Neural cell (in vitro differentiated cells): ENCODE results near the gene TBC1D8B. TPM values are rescaled to one million over a fixed set of nuclear protein-coding genes. Genes with fewer than 3 reads are reported as not detected.

ENCODE experiments used
- H2AFZ ChIP-seq: fragments of 200-600, 300-800 bp; sonication (generic), shearing (Covaris generic); 2 replicates; pipeline ENCODE4 v1.6.0; 2014; ENCODE audit warnings: low read depth, mild to moderate bottlenecking, antibody characterized with exemption, low read length, moderate library complexity
- H3F3A ChIP-seq: fragments of 200-600 bp; shearing (Covaris generic); 2 replicates; pipeline ENCODE4 v1.6.1; 2016; ENCODE audit warnings: mild to moderate bottlenecking, moderate library complexity, mixed read lengths, antibody characterized with exemption, low read length; ENCODE audit not compliant: insufficient read depth, poor library complexity, severe bottlenecking
- H3K27ac ChIP-seq: fragments of 200-600, 300-800 bp; sonication (generic), shearing (Covaris generic); 2 replicates; pipeline ENCODE4 v1.5.1; 2014; ENCODE audit warnings: mild to moderate bottlenecking, low read length, moderate library complexity
- H3K27me3 ChIP-seq: fragments of 300-800, 200-600 bp; sonication (generic), shearing (Covaris generic); 2 replicates; pipeline ENCODE4 v1.6.0; 2014; ENCODE audit warnings: mild to moderate bottlenecking, low read depth, low read length, moderate library complexity; ENCODE audit not compliant: insufficient read depth
- H3K36me3 ChIP-seq: fragments of 300-800, 200-600 bp; sonication (generic), shearing (Covaris generic); 2 replicates; pipeline ENCODE4 v1.5.1; 2014; ENCODE audit warnings: mild to moderate bottlenecking, antibody characterized with exemption, low read length, moderate library complexity; ENCODE audit not compliant: insufficient read depth
- H3K4me2 ChIP-seq: fragments of 300-800, 200-600 bp; sonication (generic), shearing (Covaris generic); 2 replicates; pipeline ENCODE4 v1.6.0; 2014; ENCODE audit warnings: mild to moderate bottlenecking, low read length
- H3K4me3 ChIP-seq: fragments of 300-800, 200-600 bp; sonication (generic), shearing (Covaris generic); 2 replicates; pipeline ENCODE4 v1.5.1; 2014; ENCODE audit warnings: mild to moderate bottlenecking, low read length, moderate library complexity
- H3K79me2 ChIP-seq: fragments of 200-600 bp; shearing (Covaris generic); replicated peaks from 2 replicates; pipeline ENCODE4 v1.6.0; 2014; ENCODE audit warnings: mild to moderate bottlenecking, low read length, moderate library complexity; ENCODE audit not compliant: insufficient read depth
- H3K9ac ChIP-seq: fragments of 300-800, 200-600 bp; sonication (generic), shearing (Covaris generic); 2 replicates; pipeline ENCODE4 v1.6.1; 2016; ENCODE audit warnings: mild to moderate bottlenecking, low read length, mixed read lengths
- H3K9me2 ChIP-seq: fragments of 200-600 bp; shearing (Covaris generic); 2 replicates; pipeline ENCODE4 v1.6.1; 2016; ENCODE audit warnings: mild to moderate bottlenecking, low read length, mixed read lengths; ENCODE audit not compliant: insufficient read depth
- H3K9me3 ChIP-seq: fragments of 200-600, 300-800 bp; sonication (generic), shearing (Covaris generic); 2 replicates; pipeline ENCODE4 v1.6.1; 2016; ENCODE audit warnings: mild to moderate bottlenecking, mixed run types, low read length, moderate library complexity, mixed read lengths
- H4K20me1 ChIP-seq: fragments of 200-600 bp; shearing (Covaris generic); 2 replicates; pipeline ENCODE4 v1.6.1; 2016; ENCODE audit warnings: mild to moderate bottlenecking, mixed run types; ENCODE audit not compliant: insufficient read depth
- CTCF ChIP-seq: fragments of 450-650 bp; IDR thresholded peaks from 2 replicates; pipeline ENCODE4 v1.5.1; 2014; ENCODE audit warnings: antibody characterized with exemption, mild to moderate bottlenecking, moderate library complexity; ENCODE audit not compliant: poor library complexity, severe bottlenecking
- EP300 ChIP-seq: fragments of 450-650 bp; conservative IDR thresholded peaks from 2 replicates; pipeline ENCODE4 v1.6.1; 2014; ENCODE audit warnings: antibody characterized with exemption, mild to moderate bottlenecking, moderate library complexity; ENCODE audit not compliant: poor library complexity, severe bottlenecking
- EZH2 ChIP-seq: fragments of 200-600, 300-800 bp; shearing (Covaris generic), sonication (generic); IDR thresholded peaks from 2 replicates; pipeline ENCODE4 v1.6.1; 2014; ENCODE audit warnings: antibody characterized with exemption, low read length, borderline replicate concordance, mild to moderate bottlenecking; ENCODE audit not compliant: insufficient read depth, poor library complexity, severe bottlenecking
- MXI1 ChIP-seq: fragments of 450-650 bp; conservative IDR thresholded peaks from 2 replicates; pipeline ENCODE4 v1.6.1; 2014; ENCODE audit warnings: antibody characterized with exemption, mild to moderate bottlenecking; ENCODE audit not compliant: poor library complexity, severe bottlenecking
- POLR2AphosphoS5 ChIP-seq: IDR thresholded peaks from 2 replicates; pipeline ENCODE4 v1.6.1; 2012
- RAD21 ChIP-seq: fragments of 450-650 bp; conservative IDR thresholded peaks from 2 replicates; pipeline ENCODE4 v1.6.1; 2014; ENCODE audit warnings: antibody characterized with exemption, mild to moderate bottlenecking, moderate library complexity
- REST ChIP-seq: IDR thresholded peaks from 2 replicates; pipeline ENCODE4 v1.6.1; 2012; ENCODE audit warnings: borderline replicate concordance
- SMC3 ChIP-seq: fragments of 450-650 bp; conservative IDR thresholded peaks from 2 replicates; pipeline ENCODE4 v1.6.1; 2014; ENCODE audit warnings: antibody characterized with exemption, mild to moderate bottlenecking, moderate library complexity; ENCODE audit not compliant: poor library complexity
- TAF1 ChIP-seq: IDR thresholded peaks from 2 replicates; pipeline ENCODE4 v1.6.1; 2012; ENCODE audit warnings: low read depth
- polyA plus RNA-seq: library from polyadenylated mRNA; depleted of rRNA; stranded (reverse); fragments of >200 nt; gene quantifications from 2 replicates; pipeline ENCODE4 v1.2.3, GENCODE V29; 2014

The TBC1D8B gene
- polyA plus RNA-seq, 1 donor from 2014 or later: 0.14 TPM

GRCh38 chrX:106791495-106791894 is 11.0 kb upstream of the TBC1D8B start:
- Histone ChIP-seq H3K27ac (no peak overlapping the region), H2AFZ (no peak overlapping the region), H3K4me2 (no peak overlapping the region), H3K9me2 (no peaks in the 10 kb centered on the region), H3K9me3 (no peaks in the 10 kb centered on the region), H3K4me3 (no peak overlapping the region), H4K20me1 (no peaks in the 10 kb centered on the region), H3K36me3 (no peaks in the 10 kb centered on the region), H3K27me3 (no peaks in the 10 kb centered on the region), H3K9ac (no peak overlapping the region), H3F3A (no peaks in the 10 kb centered on the region), H3K79me2 (no peaks in the 10 kb centered on the region)
- no peak for TF ChIP-seq REST
- TF ChIP-seq POLR2AphosphoS5: no peak
- no peak for TF ChIP-seq TAF1
- no peak for TF ChIP-seq EZH2
- no peak for TF ChIP-seq MXI1
- no peak for TF ChIP-seq RAD21
- no peak for TF ChIP-seq SMC3
- no peak for TF ChIP-seq EP300
- TF ChIP-seq CTCF: no peak

GRCh38 chrX:106802063-106802387 is 448 bp upstream of the TBC1D8B start:
- H3K9ac ChIP-seq: no peak overlapping the region

More at GRCh38 chrX:106802063-106802387, 448 bp upstream of the TBC1D8B start:
- Histone ChIP-seq H3K9me3 (no peaks in the 10 kb centered on the region), H3K27ac (no peak overlapping the region), H3K36me3 (no peaks in the 10 kb centered on the region), H3K79me2 (no peaks in the 10 kb centered on the region), H3K4me2 (no peak overlapping the region), H4K20me1 (no peaks in the 10 kb centered on the region), H3F3A (no peaks in the 10 kb centered on the region), H2AFZ (no peak overlapping the region), H3K27me3 (peaks cover 31% of the 10 kb centered on the region), H3K4me3 (peak overlapping the region; percentile 67), H3K9me2 (no peaks in the 10 kb centered on the region)
- TF ChIP-seq CTCF: no peak
- no peak for TF ChIP-seq EP300
- TF ChIP-seq MXI1: no peak
